HG03095 (cell line): ENCODE data around the gene C1QL4.
A peak's percentile ranks its signal among the peaks of the same experiment; 100 is the strongest.

Source experiments
- ATAC-seq: cut with Tn5 transposase; IDR thresholded peaks from one replicate; pipeline ENCODE4 v1.9.1; 2021; ENCODE audit warnings: moderate library complexity; ENCODE audit not compliant: unreplicated experiment

The C1QL4 gene

DNA sequence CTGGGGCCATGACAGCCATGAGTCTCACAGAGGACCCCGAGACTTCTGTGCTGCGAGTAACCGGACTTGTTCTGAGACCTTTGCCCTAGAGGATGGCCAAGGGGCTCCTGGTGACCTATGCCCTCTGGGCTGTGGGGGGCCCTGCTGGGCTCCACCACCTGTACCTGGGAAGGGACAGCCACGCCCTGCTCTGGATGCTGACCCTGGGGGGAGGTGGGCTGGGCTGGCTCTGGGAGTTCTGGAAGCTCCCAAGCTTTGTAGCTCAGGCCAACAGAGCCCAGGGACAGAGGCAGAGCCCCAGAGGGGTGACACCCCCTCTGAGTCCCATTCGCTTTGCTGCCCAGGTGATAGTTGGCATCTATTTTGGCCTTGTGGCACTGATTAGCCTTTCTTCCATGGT is 11.8 kb upstream of the C1QL4 start:
- no peak for ATAC-seq

DNA sequence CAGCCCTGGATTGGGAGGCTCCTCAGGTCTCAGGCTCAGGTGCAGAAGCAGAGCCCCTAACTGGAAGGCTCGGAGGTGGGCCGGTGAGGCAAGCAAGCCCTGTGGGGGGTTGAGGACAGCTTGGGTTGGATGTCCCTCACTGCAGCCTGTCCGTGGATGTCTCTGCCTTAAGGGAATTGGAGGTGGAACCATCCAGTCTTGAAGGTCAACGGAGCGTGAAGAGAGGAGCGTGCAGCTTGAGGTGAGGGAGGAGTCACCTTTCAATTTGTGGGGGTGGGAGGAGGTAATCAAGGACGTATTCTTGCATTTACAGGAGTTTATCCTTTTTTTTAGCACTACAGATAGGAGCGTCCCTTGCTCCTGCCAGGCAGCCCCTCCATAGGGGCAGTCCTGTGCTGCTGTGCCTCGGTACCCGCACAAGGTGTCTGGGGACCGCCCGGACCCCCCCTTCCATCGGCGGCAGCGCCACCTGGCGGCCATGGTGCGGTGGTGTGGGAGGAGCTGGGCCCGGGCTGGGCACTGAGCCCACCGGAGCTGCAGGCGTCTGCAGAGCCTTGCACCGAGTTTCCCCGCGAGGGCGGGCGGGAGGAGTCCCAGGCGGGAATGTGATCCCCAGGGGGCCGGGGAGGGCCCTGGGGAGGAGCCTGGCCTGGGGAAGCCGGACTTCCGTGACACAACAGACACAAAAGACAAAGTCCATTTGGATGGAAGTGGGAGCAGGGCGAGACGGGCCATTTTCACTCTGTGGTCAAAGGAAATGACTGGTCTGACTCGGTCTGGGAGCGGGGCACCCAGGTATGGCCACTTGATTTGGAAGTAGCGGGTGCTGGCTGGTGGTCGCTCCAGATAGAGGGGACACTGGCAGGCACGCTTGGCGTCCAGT is 10.6 kb upstream of the C1QL4 start:
- ATAC-seq, result peak; percentile 60

DNA sequence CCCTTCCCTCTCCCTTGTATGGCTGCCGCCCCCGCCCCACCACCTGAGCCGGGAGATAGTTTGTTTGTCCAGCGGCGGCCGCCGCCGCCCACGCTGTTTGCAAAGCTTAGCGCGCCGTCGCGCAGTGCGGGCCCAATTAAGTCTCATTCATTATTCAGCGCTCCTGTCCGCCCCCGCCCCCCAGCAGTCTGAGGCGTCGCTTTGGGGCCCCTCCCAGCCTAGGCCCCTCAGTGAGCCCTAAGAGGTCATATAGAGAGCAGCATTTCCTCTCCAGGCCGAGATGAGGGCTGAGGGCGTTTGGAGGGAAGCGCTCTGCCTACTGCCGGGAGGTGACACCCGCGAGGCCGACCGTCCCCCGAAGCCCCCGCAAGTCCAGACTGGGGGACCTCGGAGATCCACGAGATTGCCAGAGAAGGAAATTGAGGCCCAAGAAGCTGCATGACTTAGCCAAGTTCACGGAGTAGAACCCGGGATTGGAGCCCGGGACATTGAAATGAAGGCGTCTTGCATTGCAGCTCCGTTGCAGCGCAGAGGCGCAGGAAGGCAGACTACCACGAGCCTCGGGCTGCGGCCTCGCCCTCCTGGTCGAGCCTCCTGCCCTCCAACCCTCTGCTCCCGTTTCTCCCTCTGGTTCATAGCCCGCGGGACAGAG is 9.8 kb upstream of the C1QL4 start, which contains the start of gene DNAJC22:
Gene DNAJC22, plus strand, starts transcription at position 230 of the 652 bp plus-strand sequence. CDS start 1,985 bp downstream, outside the sequence.
- ATAC-seq, result no peak

DNA sequence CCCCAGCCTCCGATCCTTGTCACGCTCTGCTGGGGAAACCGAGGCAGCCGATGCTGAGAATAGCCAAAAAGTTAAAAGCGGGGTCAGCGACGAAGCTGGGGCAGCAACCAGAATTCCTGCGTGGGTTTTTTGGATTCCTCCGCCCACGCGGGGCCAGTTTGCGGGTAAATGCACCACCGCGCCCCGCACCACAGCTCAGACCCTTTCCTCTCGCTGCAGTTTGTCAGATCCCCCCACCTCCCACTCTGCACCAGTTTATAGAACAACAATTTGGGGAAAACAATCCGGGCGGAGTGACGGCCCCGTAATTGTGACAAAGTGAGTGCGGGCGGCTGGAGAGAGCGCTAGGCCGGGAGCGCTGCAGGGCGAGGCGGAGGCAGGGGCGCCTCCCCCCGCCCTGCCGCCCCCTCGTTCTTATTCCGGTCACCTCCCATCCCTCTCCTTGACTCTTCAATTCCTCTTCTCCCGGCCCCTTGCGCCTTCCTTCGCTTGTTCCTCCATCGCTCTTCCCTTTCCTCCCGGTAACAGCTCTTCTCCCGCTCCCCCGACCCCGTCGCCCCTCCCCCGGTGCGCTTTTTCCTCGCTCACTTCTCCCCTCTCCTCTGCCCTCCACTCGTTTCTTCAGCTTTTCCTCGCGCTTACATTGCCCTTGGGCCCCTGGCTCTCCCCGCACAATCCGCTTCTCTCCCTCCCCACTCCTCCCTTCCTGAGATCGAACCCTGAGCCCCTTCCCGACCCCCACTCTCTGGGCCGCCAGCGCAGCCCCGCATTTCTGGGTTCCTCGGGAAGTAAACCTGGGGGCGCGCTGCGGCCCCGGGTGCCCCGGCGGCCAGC is 9.1 kb upstream of the C1QL4 start:
- ATAC-seq, result no peak

DNA sequence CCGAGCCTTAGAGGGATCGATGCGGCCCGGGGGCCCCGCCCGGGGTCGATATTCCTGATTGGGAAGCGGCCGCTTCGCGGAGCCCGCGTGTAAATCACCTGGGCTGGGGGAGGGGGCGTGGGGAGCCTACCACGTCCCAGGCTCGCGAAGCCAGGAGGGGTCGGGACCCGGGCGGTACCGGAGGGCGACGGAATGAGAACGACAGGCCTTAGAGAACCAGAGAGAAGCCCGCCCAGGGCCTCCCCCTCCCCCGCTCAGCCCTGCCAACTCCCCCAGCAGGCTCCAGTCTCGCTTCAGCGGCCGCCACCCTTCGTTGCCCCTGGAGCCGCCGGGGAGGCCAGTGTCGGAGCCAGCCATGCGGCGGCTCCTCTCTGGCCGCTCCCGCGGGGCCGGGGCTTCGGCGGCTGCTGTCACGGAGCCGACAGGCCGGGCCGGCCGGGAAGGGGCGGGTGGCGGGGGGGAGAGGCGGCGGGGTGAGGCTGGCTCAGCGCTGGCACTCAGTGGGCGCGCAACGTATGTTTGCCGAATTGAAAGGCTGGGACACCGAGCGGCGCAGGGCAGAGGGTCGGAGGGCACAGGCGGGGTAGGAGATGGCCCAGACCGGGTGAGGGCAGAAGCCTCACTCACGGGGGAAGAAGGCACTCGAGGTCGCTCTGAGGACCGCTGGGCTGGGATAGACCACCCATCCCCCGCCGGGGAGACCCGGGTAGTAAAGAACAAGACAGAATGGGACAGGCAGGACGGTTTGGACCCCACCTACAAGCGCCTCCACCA is 8.2 kb upstream of the C1QL4 start:
- ATAC-seq, result peak; percentile 35

DNA sequence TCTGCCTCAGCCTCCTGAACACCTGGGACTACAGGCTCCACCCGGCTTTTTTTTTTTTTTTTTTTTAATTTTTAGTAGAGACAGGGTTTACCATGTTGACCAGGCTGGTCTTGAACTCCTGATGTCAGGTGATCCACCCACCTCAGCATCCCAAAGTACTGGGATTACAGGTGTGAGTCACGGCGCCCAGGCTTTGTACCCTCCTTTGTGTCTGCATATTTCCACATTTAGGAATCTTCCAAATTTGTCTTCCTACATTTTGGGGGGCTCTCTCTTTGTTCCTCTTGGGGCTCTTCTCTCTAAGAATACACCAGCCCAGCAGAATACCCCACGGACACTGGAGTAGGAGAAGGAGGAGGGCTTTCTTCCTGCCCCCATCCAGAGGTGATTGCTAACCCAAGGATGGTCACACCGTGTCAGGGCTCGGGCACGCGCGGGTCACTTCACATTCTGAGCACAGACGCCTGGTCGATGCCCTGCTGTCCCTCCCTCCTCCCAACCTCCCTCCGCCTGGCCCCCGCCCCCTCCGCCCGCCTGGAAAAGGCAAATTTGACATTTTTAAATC is 7.6 kb upstream of the C1QL4 start:
- ATAC-seq, result no peak

DNA sequence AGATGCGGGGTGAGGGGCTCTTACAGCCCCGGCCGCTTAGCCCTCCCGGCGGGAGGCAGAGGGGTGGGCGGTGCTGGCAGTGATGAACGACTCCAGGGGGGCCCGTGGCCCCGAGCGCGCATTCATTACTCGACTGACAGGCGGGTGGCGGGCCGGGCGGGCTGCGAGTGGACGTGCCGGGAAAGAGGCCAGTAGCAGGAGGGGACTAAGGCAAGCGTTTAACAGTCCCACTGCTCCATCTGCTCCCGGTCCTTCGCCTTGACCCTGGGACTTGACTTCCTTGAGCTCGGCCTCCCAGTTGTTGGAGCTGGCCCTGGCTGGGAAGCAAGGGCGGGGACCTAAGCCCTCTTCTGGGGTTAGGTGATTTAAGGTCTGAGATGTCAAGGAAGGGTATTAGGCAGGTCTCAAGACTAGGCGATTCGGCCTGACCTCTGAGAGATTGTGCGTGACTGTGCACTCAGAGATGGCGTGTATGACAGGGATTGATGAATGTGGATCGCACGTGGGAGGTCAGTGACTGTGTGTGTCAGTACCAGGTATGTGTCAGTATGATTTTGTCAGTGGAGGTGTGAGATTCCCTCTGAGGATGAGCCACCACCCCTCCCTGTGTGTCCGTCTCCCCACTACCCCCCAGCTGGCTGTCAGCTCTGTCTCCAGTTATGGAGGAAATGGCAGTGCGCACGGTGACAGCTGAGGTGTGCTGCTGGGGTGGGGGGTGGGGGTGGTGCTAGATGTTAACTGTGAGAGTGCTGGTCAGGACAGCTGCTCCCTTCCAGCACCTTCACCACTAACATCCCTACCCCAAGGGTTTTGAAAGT is 6.1 kb upstream of the C1QL4 start:
- no peak for ATAC-seq

DNA sequence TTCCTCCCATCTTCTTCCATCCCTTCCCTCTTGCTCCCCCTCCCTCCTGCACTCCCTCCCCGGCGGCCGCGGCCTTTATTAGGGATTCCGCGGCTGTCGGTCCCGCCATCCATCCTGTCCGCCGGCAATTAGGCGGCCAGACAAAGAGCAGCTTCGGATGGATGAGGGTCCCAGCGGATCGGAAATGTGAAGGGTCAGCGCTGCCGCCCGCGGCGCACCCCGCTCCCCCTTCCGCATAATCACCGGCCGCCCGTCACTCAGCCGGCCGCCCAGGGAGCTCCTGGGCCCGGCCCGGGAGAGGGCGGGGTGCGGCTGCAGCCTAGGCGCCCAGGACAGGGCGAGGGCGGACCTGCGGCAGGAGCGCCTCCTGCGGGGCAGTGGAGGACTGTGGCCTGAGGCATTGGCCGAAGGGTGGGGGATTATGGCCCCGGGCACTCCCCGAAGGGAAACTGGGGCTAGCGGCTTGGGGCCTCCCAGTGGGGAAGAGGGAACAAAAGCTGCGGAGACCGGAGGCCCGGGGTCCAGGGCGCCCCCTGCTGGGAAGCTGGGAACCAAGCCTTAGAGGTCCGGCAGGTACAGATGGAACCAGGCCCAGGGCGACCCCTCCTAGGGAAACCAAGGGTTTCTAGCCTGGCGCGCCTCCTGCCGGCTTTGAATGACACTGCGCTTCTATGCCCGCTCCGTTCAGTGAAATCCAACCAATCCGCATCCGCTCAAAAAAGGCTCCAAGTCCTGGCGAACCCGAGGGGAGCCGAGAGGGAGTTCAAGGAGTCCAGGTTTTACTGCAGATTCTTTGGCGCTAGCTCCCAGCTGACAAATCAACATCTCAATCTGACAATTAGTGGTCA is 5.3 kb upstream of the C1QL4 start:
- peak; percentile 53 for ATAC-seq

DNA sequence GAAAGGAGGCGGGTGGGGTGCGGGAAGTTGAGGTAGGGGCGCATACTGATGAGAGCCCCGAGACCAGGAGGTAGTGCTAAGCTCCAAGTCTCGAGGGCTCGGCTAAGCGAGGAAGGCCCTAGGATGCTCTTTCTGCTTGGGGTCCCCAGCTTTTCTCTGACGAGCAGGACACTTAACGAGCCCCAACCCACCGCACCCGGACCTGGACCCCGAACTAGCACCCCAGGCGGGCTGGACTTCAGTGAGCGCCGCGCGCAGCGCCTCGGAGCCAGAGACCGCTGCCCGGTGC is 4.7 kb upstream of the C1QL4 start:
- ATAC-seq, result no peak

DNA sequence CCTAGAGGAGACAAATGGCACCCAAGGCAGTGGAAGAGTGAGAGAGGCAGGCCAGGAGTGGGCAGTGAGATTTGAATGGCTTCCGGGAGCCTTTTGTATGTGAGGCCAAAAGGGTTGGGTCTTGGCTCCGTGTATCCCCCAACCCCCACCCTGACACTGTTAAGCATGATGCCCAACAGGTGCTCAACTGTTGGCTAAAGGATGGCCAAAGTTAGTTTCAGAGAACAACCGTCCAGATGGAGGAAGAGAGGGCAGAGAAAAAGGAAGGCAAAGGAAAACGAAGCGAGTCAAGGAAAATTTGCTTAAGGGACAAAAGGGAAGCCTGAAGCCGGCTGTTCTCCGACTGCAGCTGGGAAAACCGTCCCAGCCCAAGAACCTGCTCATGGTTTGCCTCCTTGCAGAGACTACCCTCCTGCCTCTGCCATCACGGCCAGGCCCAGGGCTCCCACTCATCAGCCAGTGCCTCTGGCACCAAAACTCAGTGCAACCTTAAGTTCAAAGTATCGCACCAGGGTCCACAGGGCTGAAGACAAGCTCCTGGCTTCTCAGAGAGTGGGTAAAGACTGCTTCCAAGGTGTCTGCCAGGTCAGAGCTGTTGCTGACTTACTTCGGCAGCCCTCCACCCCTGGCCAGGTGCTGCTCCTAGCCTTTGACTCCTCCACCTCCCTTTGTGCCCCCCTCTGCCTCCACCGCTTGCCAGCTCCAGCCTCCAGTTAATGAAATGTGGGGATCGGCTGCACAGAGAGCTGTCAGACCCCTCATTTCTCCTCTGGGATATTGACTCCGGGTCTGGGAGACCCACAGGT is 4.2 kb upstream of the C1QL4 start:
- no peak for ATAC-seq

DNA sequence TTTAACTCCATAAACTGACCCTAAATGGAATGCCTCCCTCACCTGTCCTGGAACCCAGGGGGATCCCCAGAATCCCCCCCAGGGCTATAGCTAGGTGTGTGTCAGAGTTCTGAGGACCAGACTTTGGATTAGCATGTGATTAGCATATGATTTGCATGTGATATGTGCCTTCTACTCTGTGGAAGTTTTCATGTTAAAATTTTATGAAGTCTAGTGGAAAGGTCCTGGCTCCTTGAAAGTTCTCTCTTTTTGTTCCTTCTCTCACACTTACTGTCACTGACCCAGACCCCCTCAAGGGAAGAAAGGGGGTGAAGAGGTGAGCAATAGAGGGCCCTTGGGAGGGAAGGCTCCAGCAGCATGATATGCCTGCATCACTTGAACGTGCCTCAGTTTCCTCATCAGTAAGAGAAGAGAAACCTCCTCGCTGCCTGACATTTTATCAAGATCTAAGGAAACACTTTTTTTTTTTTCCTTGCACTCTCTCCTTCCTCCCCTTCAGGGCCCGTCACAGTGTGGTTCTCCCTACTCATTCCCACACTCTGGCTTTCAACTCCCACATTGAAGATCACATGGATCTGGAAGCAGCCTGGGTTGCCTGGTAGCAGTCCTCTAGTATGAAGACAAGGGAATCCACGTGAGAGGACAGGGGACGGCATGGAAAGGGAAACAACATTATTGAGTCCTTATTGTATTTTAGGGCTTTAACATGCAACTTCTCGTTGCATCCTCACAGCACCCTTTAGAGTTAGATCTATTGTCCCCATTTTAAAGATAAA is 3.3 kb upstream of the C1QL4 start:
- ATAC-seq, result no peak

DNA sequence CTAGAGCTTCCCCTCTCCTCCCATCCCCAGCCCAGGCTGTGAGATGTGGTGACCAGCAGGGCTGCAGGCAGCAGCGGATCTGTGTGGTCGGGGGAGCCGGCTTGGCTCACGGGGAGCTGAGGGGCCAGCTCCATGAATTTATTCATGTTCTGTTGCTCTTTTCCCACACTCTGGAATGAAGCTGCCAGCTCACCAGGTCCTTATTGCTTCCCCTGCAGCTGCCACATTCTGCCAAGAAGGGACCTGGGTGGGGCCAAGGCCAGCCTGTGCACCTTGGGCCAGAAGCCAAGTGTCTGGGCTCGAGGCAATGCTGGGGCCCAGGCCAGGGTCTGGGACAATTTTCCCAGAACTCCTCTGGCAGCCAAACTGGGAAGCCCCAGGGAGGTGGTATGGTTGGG is 2.5 kb upstream of the C1QL4 start:
- no peak for ATAC-seq

DNA sequence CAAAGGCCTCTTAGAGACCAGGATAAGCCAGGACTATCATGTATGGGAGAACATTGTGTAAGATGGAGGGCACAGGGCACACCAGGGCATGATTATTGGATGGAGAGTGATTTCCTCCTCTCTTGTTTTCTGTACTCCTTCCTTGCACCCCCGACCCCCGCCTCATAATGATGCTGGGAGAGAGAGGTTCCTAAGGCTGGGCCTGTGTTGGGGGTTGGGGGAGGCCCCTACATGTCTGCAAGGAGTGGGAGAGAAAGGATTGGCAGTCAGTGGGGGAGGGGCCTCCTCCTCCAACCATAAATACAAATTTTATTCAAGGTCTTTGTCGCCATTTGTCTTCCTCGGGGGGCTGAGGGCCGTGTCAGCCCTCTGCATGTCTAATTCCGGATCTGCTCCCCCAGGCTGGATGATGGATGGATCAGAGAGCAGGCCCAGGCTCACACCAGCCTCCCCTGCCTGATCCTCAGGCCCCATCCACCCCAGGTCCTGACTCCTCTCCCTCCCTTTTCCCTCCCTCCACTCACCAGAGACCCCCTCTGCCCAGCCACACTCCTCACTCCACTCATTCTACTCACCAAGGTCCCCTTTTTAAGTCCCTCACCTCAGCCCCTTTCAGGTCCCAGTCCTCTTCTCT is 2.0 kb upstream of the C1QL4 start:
- ATAC-seq, result no peak

DNA sequence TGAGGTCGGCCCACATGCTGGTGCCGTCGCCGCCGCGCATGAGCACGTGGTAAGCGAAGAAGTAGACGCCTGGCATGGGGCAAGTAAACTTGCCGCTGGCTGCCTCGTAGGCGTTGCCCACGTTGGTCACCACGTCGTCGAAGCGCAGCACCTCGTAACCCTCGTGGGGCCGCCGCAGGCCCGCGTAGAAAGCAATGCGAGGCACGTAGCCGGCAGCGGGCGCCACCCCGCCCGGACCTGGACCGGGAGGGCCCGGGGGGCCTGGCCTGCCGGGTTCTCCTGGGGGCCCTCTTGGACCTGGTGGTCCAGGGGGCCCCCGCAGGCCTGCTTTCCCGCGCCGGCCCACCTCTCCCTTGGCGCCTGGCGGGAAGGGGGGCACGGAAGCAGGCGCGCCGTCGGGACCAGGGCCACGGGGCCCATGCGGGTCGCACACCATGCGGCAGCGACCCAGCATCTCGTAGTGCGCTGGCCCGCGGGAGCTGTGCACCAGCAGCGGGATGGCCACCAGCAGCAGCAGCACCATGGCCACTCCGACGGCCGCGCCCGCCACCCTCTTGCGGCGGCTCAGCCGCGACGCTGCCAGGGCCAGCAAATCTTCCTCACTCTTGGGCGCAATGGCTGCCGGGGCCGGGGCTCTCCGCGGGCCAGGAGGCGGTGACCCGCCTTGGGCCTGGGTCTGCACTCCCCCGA is 888 bp downstream of the C1QL4 start:
- no peak for ATAC-seq

DNA sequence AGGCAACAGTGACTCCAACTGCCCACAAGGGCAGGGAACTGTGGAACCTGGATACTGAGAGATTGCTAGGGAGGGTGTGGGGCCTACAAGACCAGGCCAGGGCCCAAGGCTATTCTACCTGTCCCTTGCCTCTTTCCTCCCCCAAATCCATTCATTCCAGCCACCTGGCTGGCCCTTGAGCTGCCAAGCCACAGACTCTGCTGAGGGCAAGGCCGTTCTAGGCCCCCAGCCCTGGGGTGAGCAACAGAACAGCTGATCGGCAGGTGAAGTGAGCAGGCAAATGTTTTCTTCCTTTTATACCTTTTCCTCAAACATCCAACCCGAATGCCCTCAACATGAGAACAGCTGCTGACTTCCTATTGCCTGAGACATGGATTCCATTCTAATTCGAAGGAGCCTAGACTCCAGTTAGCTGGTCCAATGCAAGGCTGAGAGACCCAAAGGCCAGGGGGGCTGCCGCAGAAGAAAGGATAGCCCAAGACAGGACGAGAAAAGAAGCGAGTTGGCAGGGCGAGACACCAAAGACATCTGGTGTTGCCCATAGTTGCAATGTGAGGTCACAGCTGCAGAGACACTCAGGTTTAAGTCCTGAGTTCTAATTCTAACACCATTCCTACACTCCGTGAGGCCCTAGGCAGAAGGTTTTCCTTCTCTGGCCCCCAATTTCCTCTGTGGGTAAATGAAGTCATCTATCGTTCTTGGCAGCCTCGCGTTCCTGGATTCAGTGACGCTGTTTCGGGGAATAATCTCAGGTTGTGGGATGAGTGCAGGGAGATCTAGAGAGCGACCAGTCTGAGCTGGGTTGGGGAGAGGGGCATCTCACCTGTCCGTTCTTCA is 1.7 kb downstream of the C1QL4 start:
- no peak for ATAC-seq
